H9 (cell line): ENCODE measurements around the gene CACTIN. TPM values are rescaled to one million over a fixed set of nuclear protein-coding genes. Genes with fewer than 3 reads are reported as not detected.

Experiments used
- DNase-seq: peaks from one replicate; pipeline ENCODE4 v3.0.0-alpha.2; 2017
- H2AFZ ChIP-seq: one replicate; pipeline ENCODE4 v1.6.1; 2013; ENCODE audit warnings: mild to moderate bottlenecking, low read length, control low read depth, moderate library complexity
- H2AK5ac ChIP-seq: 2 replicates; pipeline ENCODE4 v1.6.1; 2013; ENCODE audit warnings: low read length, control low read depth, mixed read lengths; ENCODE audit not compliant: insufficient read length
- H2BK120ac ChIP-seq: one replicate; pipeline ENCODE4 v1.6.1; 2013; ENCODE audit warnings: low read depth, mild to moderate bottlenecking, low read length, control low read depth, inconsistent platforms; ENCODE audit not compliant: poor library complexity, severe bottlenecking
- H2BK12ac ChIP-seq: 2 replicates; pipeline ENCODE4 v1.6.1; 2013; ENCODE audit warnings: low read length, control low read depth, mixed read lengths, low read depth; ENCODE audit not compliant: insufficient read length
- H2BK15ac ChIP-seq: 2 replicates; pipeline ENCODE4 v1.6.1; 2013; ENCODE audit warnings: low read depth, low read length, control low read depth
- H2BK20ac ChIP-seq: one replicate; pipeline ENCODE4 v1.6.1; 2013; ENCODE audit warnings: low read depth, mild to moderate bottlenecking, low read length, control low read depth, inconsistent platforms; ENCODE audit not compliant: poor library complexity, severe bottlenecking
- H2BK5ac ChIP-seq: 2 replicates; pipeline ENCODE4 v1.6.1; 2013; ENCODE audit warnings: low read length, control low read depth, mixed read lengths; ENCODE audit not compliant: insufficient read length
- H3K14ac ChIP-seq: 2 replicates; pipeline ENCODE4 v1.6.1; 2013; ENCODE audit warnings: low read length, control low read depth; ENCODE audit not compliant: insufficient read depth
- H3K18ac ChIP-seq: 2 replicates; pipeline ENCODE4 v1.6.1; 2013; ENCODE audit warnings: low read depth, mild to moderate bottlenecking, mixed read lengths, low read length, control low read depth; ENCODE audit not compliant: insufficient read length
- H3K23ac ChIP-seq: 2 replicates; pipeline ENCODE4 v1.6.1; 2013; ENCODE audit warnings: low read length, control low read depth, mixed read lengths, low read depth; ENCODE audit not compliant: insufficient read length
- H3K23me2 ChIP-seq: 2 replicates; pipeline ENCODE4 v1.6.1; 2013; ENCODE audit warnings: low read depth, mild to moderate bottlenecking, mixed read lengths, low read length, control low read depth; ENCODE audit not compliant: insufficient read length, poor library complexity, severe bottlenecking
- H3K27ac ChIP-seq: 2 replicates; pipeline ENCODE4 v1.5.1; 2013; ENCODE audit warnings: low read length, control low read depth, mixed read lengths, low read depth; ENCODE audit not compliant: insufficient read length
- H3K27me3 ChIP-seq: 2 replicates; pipeline ENCODE4 v1.6.1; 2013; ENCODE audit warnings: low read length, control low read depth, inconsistent platforms; ENCODE audit not compliant: insufficient read depth
- H3K4ac ChIP-seq: 2 replicates; pipeline ENCODE4 v1.6.1; 2013; ENCODE audit warnings: low read depth, mild to moderate bottlenecking, control low read depth, inconsistent platforms, low read length, moderate library complexity
- H3K4me1 ChIP-seq: 2 replicates; pipeline ENCODE4 v1.6.1; 2013; ENCODE audit warnings: low read length, control low read depth, inconsistent platforms; ENCODE audit not compliant: insufficient read depth
- H3K4me2 ChIP-seq: 2 replicates; pipeline ENCODE4 v1.6.1; 2013; ENCODE audit warnings: low read length, control low read depth, mixed read lengths; ENCODE audit not compliant: insufficient read length, insufficient read depth
- H3K56ac ChIP-seq: 2 replicates; pipeline ENCODE4 v1.6.1; 2013; ENCODE audit warnings: low read depth, mild to moderate bottlenecking, mixed read lengths, low read length, control low read depth; ENCODE audit not compliant: insufficient read length
- H3K79me1 ChIP-seq: 2 replicates; pipeline ENCODE4 v1.6.1; 2013; ENCODE audit warnings: low read depth, mild to moderate bottlenecking, moderate library complexity, low read length, control low read depth, inconsistent platforms; ENCODE audit not compliant: insufficient read depth, poor library complexity, severe bottlenecking
- H3K79me2 ChIP-seq: 2 replicates; pipeline ENCODE4 v1.6.1; 2013; ENCODE audit warnings: low read length, control low read depth, inconsistent platforms; ENCODE audit not compliant: insufficient read depth
- H3K9ac ChIP-seq: 2 replicates; pipeline ENCODE4 v1.6.1; 2013; ENCODE audit warnings: low read length, control low read depth, mixed read lengths; ENCODE audit not compliant: insufficient read length; ENCODE audit errors: extremely low read depth
- H3K9me3 ChIP-seq: one replicate; pipeline ENCODE4 v1.6.1; 2013; ENCODE audit warnings: low read depth, low read length, inconsistent platforms; ENCODE audit not compliant: control insufficient read depth
- H3T11ph ChIP-seq: one replicate; pipeline ENCODE4 v1.6.1; 2013; ENCODE audit warnings: mild to moderate bottlenecking, low read length, control low read depth, inconsistent platforms
- H4K20me1 ChIP-seq: one replicate; pipeline ENCODE4 v1.6.1; 2013; ENCODE audit not compliant: control insufficient read depth, insufficient read length, insufficient read depth
- H4K5ac ChIP-seq: 2 replicates; pipeline ENCODE4 v1.6.1; 2013; ENCODE audit warnings: low read depth, mild to moderate bottlenecking, mixed read lengths, low read length, control low read depth; ENCODE audit not compliant: insufficient read length
- H4K8ac ChIP-seq: replicated peaks from 2 replicates; pipeline ENCODE4 v1.6.1; 2013; ENCODE audit warnings: low read length, control low read depth, mixed read lengths, low read depth; ENCODE audit not compliant: insufficient read length
- H4K91ac ChIP-seq: 2 replicates; pipeline ENCODE4 v1.6.1; 2013; ENCODE audit warnings: low read depth, mild to moderate bottlenecking, moderate library complexity, mixed read lengths, low read length, control low read depth; ENCODE audit not compliant: insufficient read length
- H3K27ac Mint-ChIP-seq, 3 experiments: 2 replicates in 2 of 3; 3 replicates in 1 of 3; pipeline ENCODE4 v1.8.0; 2020 to 2021; ENCODE audit warnings: mixed read lengths in 3 of 3, mild to moderate bottlenecking in 1 of 3, moderate library complexity in 1 of 3
- H3K27me3 Mint-ChIP-seq: 2 replicates; pipeline ENCODE4 v1.8.0; 2021; ENCODE audit warnings: low read depth, mild to moderate bottlenecking, moderate library complexity, mixed read lengths
- H3K36me3 Mint-ChIP-seq, 3 experiments: 2 replicates in 2 of 3; 3 replicates in 1 of 3; pipeline ENCODE4 v1.8.0; 2020 to 2021; ENCODE audit warnings: low read depth in 3 of 3, mixed read lengths in 3 of 3; ENCODE audit not compliant: insufficient read depth in 1 of 3
- H3K4me1 Mint-ChIP-seq, 2 experiments: 2 replicates each; pipeline ENCODE4 v1.8.0; 2020; ENCODE audit warnings: mixed read lengths in 2 of 2
- H3K4me3 Mint-ChIP-seq, 2 experiments: 2 replicates in 1 of 2; 3 replicates in 1 of 2; pipeline ENCODE4 v1.8.0; 2020 to 2021; ENCODE audit warnings: mild to moderate bottlenecking in 2 of 2, mixed read lengths in 2 of 2, moderate library complexity in 1 of 2
- H3K9me3 Mint-ChIP-seq, 2 experiments: 2 replicates in 1 of 2; 3 replicates in 1 of 2; pipeline ENCODE4 v1.8.0; 2020; ENCODE audit warnings: mild to moderate bottlenecking in 2 of 2, mixed read lengths in 2 of 2, moderate library complexity in 1 of 2
- WGBS: extraction: QIAGEN DNeasy Blood & Tissue Kit; methylation state at CpG from one replicate; pipeline ENCODE4 v1.1.7; 2013; ENCODE audit warnings: missing lambda C conversion rate, low lambda C conversion rate, mixed read lengths; ENCODE audit not compliant: insufficient read length; ENCODE audit errors: extremely low coverage; 5-methylcytosine and 5-hydroxymethylcytosine counted together
- total RNA-seq: library from RNA; stranded (reverse); gene quantifications from 2 replicates; pipeline ENCODE4 v1.2.1, GENCODE V29; 2021
- TF ChIP-seq, protein P1 (sequence below): fragments of 200-600 bp; sonication (generic); conservative IDR thresholded peaks from 3 replicates; pipeline ENCODE4 v1.8.0; 2021; ENCODE audit warnings: antibody characterized with exemption, mild to moderate bottlenecking

The CACTIN gene
- total RNA-seq, 1 experiment from 2014 or later: 37.3 TPM

DNA sequence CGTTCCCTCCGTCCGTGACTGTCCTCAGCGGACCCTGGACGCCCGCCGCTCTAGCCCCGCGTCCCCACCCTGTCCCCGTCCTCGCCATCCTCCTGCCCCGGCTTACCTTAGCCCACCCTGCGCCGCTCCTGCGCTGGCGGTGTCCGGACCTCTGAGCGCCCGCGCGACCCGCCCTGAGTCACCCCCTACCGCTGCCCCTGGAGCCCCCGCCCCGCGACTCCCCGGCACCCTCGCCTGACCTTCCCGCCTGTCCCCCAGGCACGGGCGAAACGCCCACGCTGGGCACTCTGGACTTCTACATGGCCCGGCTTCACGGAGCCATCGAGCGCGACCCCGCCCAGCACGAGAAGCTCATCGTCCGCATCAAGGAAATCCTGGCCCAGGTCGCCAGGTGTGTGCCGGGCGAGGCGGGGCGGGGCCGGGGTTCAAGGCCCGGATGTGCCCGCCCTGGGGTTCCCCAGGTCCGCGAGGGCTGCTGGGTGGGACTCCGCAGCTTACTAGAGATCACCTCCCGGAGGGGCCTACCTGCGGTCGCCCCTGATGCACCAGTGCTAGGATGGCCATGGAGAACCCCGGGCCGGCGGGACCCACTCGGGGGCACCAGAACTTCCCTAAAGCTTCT is 48.8 kb downstream of the CACTIN start:
- H2BK20ac ChIP-seq: no peak overlapping the region
- peaks cover 13% of the 10 kb centered on the region for H3K23me2 ChIP-seq
- H2BK5ac ChIP-seq: no peak overlapping the region
- H3T11ph ChIP-seq: no peak overlapping the region
- Mint-ChIP-seq H3K4me1 (peaks cover 9 to 18% of the 10 kb centered on the region in 2 experiments), H3K36me3 (peaks cover 8 to 10% (median 9%) of the 10 kb centered on the region in 3 experiments), H3K4me3 (peak overlapping the region; percentile 73 to 74; a peak in 4 of 5 replicates), H3K27me3 (peaks cover 27% of the 10 kb centered on the region), H3K27ac (peak overlapping the region in 1 of 3 experiments; percentile 89; a peak in 1 of 7 replicates), H3K9me3 (no peaks in the 10 kb centered on the region; a peak in 1 of 5 replicates)
- no peaks in the 10 kb centered on the region; the same call in 1 of the 2 replicates for H3K27me3 ChIP-seq
- H2BK15ac ChIP-seq: no peak overlapping the region
- H3K79me2 ChIP-seq: no peaks in the 10 kb centered on the region
- TF ChIP-seq, protein P1, sequence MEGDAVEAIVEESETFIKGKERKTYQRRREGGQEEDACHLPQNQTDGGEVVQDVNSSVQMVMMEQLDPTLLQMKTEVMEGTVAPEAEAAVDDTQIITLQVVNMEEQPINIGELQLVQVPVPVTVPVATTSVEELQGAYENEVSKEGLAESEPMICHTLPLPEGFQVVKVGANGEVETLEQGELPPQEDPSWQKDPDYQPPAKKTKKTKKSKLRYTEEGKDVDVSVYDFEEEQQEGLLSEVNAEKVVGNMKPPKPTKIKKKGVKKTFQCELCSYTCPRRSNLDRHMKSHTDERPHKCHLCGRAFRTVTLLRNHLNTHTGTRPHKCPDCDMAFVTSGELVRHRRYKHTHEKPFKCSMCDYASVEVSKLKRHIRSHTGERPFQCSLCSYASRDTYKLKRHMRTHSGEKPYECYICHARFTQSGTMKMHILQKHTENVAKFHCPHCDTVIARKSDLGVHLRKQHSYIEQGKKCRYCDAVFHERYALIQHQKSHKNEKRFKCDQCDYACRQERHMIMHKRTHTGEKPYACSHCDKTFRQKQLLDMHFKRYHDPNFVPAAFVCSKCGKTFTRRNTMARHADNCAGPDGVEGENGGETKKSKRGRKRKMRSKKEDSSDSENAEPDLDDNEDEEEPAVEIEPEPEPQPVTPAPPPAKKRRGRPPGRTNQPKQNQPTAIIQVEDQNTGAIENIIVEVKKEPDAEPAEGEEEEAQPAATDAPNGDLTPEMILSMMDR: no peak
- H3K9me3 ChIP-seq: no peaks in the 10 kb centered on the region
- no peak overlapping the region for H2BK12ac ChIP-seq
- H3K56ac ChIP-seq: no peak overlapping the region
- H3K4ac ChIP-seq: no peak overlapping the region
- no peak overlapping the region for H3K14ac ChIP-seq
- H3K79me1 ChIP-seq: no peaks in the 10 kb centered on the region
- peak overlapping the region; percentile 19 for H3K4me2 ChIP-seq
- H3K27ac ChIP-seq: no peak overlapping the region
- no peak overlapping the region for H4K8ac ChIP-seq
- no peak overlapping the region for H2BK120ac ChIP-seq
- H4K20me1 ChIP-seq: no peaks in the 10 kb centered on the region
- H3K23ac ChIP-seq: no peak overlapping the region
- peak; percentile 86 for DNase-seq
- WGBS: no CpG with 5 or more reads among the region's 60 CpGs
- no peak overlapping the region for H3K9ac ChIP-seq
- no peak overlapping the region for H4K5ac ChIP-seq
- H3K18ac ChIP-seq: no peak overlapping the region
- no peak overlapping the region for H2AFZ ChIP-seq
- H2AK5ac ChIP-seq: no peak overlapping the region
- H4K91ac ChIP-seq: no peak overlapping the region
- no peaks in the 10 kb centered on the region for H3K4me1 ChIP-seq
